H1 (cell line): ENCODE measurements around the gene PRKCH. TPM values are rescaled to one million over a fixed set of nuclear protein-coding genes. Genes with fewer than 3 reads are reported as not detected.

Experiments used
- CTCF ChIA-PET: fragments of 300-600 bp; sonication (Branson Sonifier 250); formaldehyde crosslinking; loops from one replicate; lab custom pipeline; 2021; ENCODE audit not compliant: partially characterized antibody; lab: Charles Lee
- POLR2A ChIA-PET: fragments of 300-600 bp; sonication (Branson Sonifier 250); formaldehyde crosslinking; loops from one replicate; lab custom pipeline; 2021; ENCODE audit warnings: inconsistent platforms; ENCODE audit not compliant: partially characterized antibody; lab: Charles Lee
- DNase-seq, 2 experiments: peaks; one replicate each; pipeline versions ENCODE4 v3.0.0 to v3.0.0-alpha.2; 2010 to 2022; ENCODE audit warnings: low spot score in 2 of 2, low read depth in 1 of 2, mixed read lengths in 1 of 2
- FAIRE-seq: peaks from 2 replicates; lab custom pipeline; 2011; peaks lifted over from hg19 to GRCh38; lab: Jason Lieb, UNC
- H2AFZ ChIP-seq: 2 replicates; pipeline ENCODE4 v1.8.1; 2012; ENCODE audit warnings: low read length, inconsistent platforms
- H2AK5ac ChIP-seq: 2 replicates; pipeline ENCODE4 v1.6.1; 2013; ENCODE audit warnings: low read depth, low read length
- H2BK120ac ChIP-seq: replicated peaks from 2 replicates; pipeline ENCODE3; 2013; ENCODE audit warnings: low read depth, low read length, inconsistent platforms
- H2BK12ac ChIP-seq: 2 replicates; pipeline ENCODE4 v1.6.1; 2013; ENCODE audit warnings: low read depth, low read length
- H2BK15ac ChIP-seq: 2 replicates; pipeline ENCODE4 v1.6.1; 2013; ENCODE audit warnings: low read length
- H2BK20ac ChIP-seq: 2 replicates; pipeline ENCODE4 v1.6.1; 2013; ENCODE audit warnings: low read length
- H2BK5ac ChIP-seq: 2 replicates; pipeline ENCODE4 v1.6.1; 2013; ENCODE audit warnings: low read depth, low read length
- H3K14ac ChIP-seq: 2 replicates; pipeline ENCODE4 v1.6.1; 2013; ENCODE audit warnings: inconsistent platforms; ENCODE audit not compliant: insufficient read length
- H3K18ac ChIP-seq: 2 replicates; pipeline ENCODE4 v1.6.1; 2013; ENCODE audit warnings: low read length; ENCODE audit errors: extremely low read depth
- H3K23ac ChIP-seq: 2 replicates; pipeline ENCODE4 v1.6.1; 2013; ENCODE audit warnings: inconsistent platforms; ENCODE audit not compliant: insufficient read length
- H3K23me2 ChIP-seq: 2 replicates; pipeline ENCODE4 v1.6.1; 2013; ENCODE audit warnings: low read depth, low read length
- H3K27ac ChIP-seq: 2 replicates; pipeline ENCODE4 v1.6.1; 2011; ENCODE audit warnings: low read depth, low read length, inconsistent platforms
- H3K27me3 ChIP-seq, 4 experiments: replicated peaks in 1 of 4; 1 replicate in 1 of 4; 2 replicates in 3 of 4; pipeline versions ENCODE4 v1.6.1 to v1.8.1; 2011 to 2013; ENCODE audit warnings: low read length in 3 of 4, mild to moderate bottlenecking in 3 of 4, inconsistent platforms in 2 of 4, mixed read lengths in 2 of 4, moderate library complexity in 1 of 4; ENCODE audit not compliant: control insufficient read depth in 3 of 4, insufficient read depth in 3 of 4; ENCODE audit errors: extremely low read depth in 1 of 4
- H3K36me3 ChIP-seq, 4 experiments: 2 replicates each; pipeline versions ENCODE4 v1.6.1 to v1.8.1; 2011 to 2013; ENCODE audit warnings: mild to moderate bottlenecking in 4 of 4, low read length in 3 of 4, moderate library complexity in 2 of 4, control low read depth in 1 of 4, inconsistent platforms in 1 of 4; ENCODE audit not compliant: insufficient read depth in 4 of 4, control insufficient read depth in 2 of 4
- H3K4ac ChIP-seq: replicated peaks from 2 replicates; pipeline ENCODE3; 2013; ENCODE audit warnings: low read length, low read depth, mixed read lengths, inconsistent platforms; ENCODE audit not compliant: insufficient read length
- H3K4me1 ChIP-seq, 4 experiments: replicated peaks in 1 of 4; 1 replicate in 1 of 4; 2 replicates in 3 of 4; pipeline versions ENCODE4 v1.6.1 to v1.8.1; 2011 to 2013; ENCODE audit warnings: low read length in 3 of 4, inconsistent platforms in 2 of 4, mixed read lengths in 1 of 4; ENCODE audit not compliant: insufficient read depth in 4 of 4, control insufficient read depth in 3 of 4
- H3K4me2 ChIP-seq, 2 experiments: 2 replicates each; pipeline versions ENCODE4 v1.6.1 to v1.8.1; 2011 to 2013; ENCODE audit warnings: low read depth in 2 of 2, low read length in 2 of 2, control low read depth in 1 of 2, inconsistent platforms in 1 of 2, mild to moderate bottlenecking in 1 of 2; ENCODE audit not compliant: insufficient read depth in 1 of 2
- H3K4me3 ChIP-seq, 4 experiments: fragments of 200-600, 300-600 bp in 1 of 4; sonication (generic), shearing (Covaris generic), sonication (Bioruptor Twin) in 1 of 4; 2 replicates each; pipeline versions ENCODE4 v1.5.1 to v1.8.1; 2011 to 2016; ENCODE audit warnings: low read length in 4 of 4, low read depth in 3 of 4, control low read depth in 2 of 4, inconsistent platforms in 2 of 4, mild to moderate bottlenecking in 2 of 4, mixed read lengths in 1 of 4, moderate library complexity in 1 of 4; ENCODE audit not compliant: insufficient read depth in 2 of 4; ENCODE audit errors: extremely low read depth in 1 of 4
- H3K56ac ChIP-seq: replicated peaks from 2 replicates; pipeline ENCODE3; 2013; ENCODE audit warnings: low read depth, mild to moderate bottlenecking, mixed read lengths, low read length, inconsistent platforms; ENCODE audit not compliant: insufficient read length
- H3K79me1 ChIP-seq: 2 replicates; pipeline ENCODE4 v1.6.1; 2013; ENCODE audit warnings: low read depth, low read length, control low read depth
- H3K79me2 ChIP-seq, 2 experiments: 2 replicates each; pipeline versions ENCODE4 v1.6.1 to v1.8.1; 2012 to 2013; ENCODE audit warnings: low read length in 2 of 2, mild to moderate bottlenecking in 2 of 2, inconsistent platforms in 1 of 2; ENCODE audit not compliant: insufficient read depth in 2 of 2, control insufficient read depth in 1 of 2
- H3K9ac ChIP-seq, 4 experiments: replicated peaks in 1 of 4; 1 replicate in 1 of 4; 2 replicates in 3 of 4; pipeline versions ENCODE4 v1.6.1 to v1.8.1; 2011 to 2013; ENCODE audit warnings: low read depth in 3 of 4, low read length in 3 of 4, control low read depth in 2 of 4, mild to moderate bottlenecking in 2 of 4, moderate library complexity in 2 of 4, inconsistent platforms in 1 of 4; ENCODE audit errors: extremely low read depth in 1 of 4
- H3K9me3 ChIP-seq, 2 experiments: 2 replicates each; pipeline versions ENCODE4 v1.6.1 to v1.8.1; 2012 to 2013; ENCODE audit warnings: mild to moderate bottlenecking in 2 of 2, moderate library complexity in 2 of 2, control low read depth in 1 of 2, inconsistent platforms in 1 of 2, low read depth in 1 of 2, low read length in 1 of 2, mixed read lengths in 1 of 2; ENCODE audit not compliant: insufficient read depth in 2 of 2
- H4K20me1 ChIP-seq, 2 experiments: replicated peaks in 1 of 2; 2 replicates each; pipeline versions ENCODE3 to v1.8.1; 2011 to 2013; ENCODE audit warnings: inconsistent platforms in 2 of 2, low read length in 2 of 2, mild to moderate bottlenecking in 1 of 2; ENCODE audit not compliant: insufficient read depth in 2 of 2, control insufficient read depth in 1 of 2
- H4K5ac ChIP-seq: 2 replicates; pipeline ENCODE4 v1.6.1; 2013; ENCODE audit warnings: low read length, low read depth, mixed read lengths, inconsistent platforms; ENCODE audit not compliant: insufficient read length
- H4K8ac ChIP-seq: 2 replicates; pipeline ENCODE4 v1.8.0; 2013; ENCODE audit warnings: mild to moderate bottlenecking, moderate library complexity, low read length, inconsistent platforms; ENCODE audit not compliant: insufficient read depth; ENCODE audit errors: extremely low read depth
- H4K91ac ChIP-seq: replicated peaks from 2 replicates; pipeline ENCODE3; 2013; ENCODE audit warnings: low read length, mixed read lengths, inconsistent platforms; ENCODE audit not compliant: insufficient read length
- POU5F1 ChIP-seq: IDR thresholded peaks from 2 replicates; pipeline ENCODE4 v1.6.1; 2011; ENCODE audit warnings: low read depth, mild to moderate bottlenecking, low read length, moderate library complexity
- SAP30 ChIP-seq: fragments of 300-600 bp; sonication (generic); IDR thresholded peaks from 2 replicates; pipeline ENCODE4 v1.7.1; 2012; ENCODE audit warnings: low read length, moderate library complexity, mild to moderate bottlenecking, inconsistent platforms; ENCODE audit not compliant: insufficient read depth, insufficient replicate concordance
- WGBS, 2 experiments: shearing (Covaris generic) in 1 of 2; methylation state at CpG; one replicate each; pipeline versions ENCODE4 v1.1.6 to v1.1.7; 2013 to 2015; ENCODE audit warnings: low lambda C conversion rate in 2 of 2, mixed read lengths in 2 of 2, inconsistent platforms in 1 of 2, low coverage in 1 of 2, missing lambda C conversion rate in 1 of 2; ENCODE audit not compliant: insufficient replicate concordance in 2 of 2, insufficient coverage in 1 of 2, insufficient read length in 1 of 2; ENCODE audit errors: extremely low coverage in 1 of 2, missing lambda C conversion rate in 1 of 2; 5-methylcytosine and 5-hydroxymethylcytosine counted together
- polyA plus RNA-seq, 7 experiments: library from polyadenylated mRNA; depleted of rRNA in 3 of 7; stranded (reverse) in 5 of 7; unstranded in 2 of 7; fragments of >200 nt in 5 of 7; fragments of 200-250 nt in 2 of 7; gene quantifications; 1 replicate in 5 of 7; 2 replicates in 1 of 7; 4 replicates in 1 of 7; pipeline versions ENCODE4 v1.2.1 to v1.2.3, GENCODE V29; 2011 to 2013; ENCODE audit warnings: missing spikeins in 2 of 7, mixed read lengths in 2 of 7
- total RNA-seq: library from RNA; stranded (reverse); fragmentation: NEBNext Ultra II Directional; extraction: Animal tissue kit (Norgen Biotek cat#: 25700); gene quantifications from 2 replicates; pipeline ENCODE4 v1.2.1, GENCODE V29; 2021

Gene PRKCH
- total and polyA plus RNA-seq, 2 of the 8 experiments (the other 6 are each of a cell fraction or from before 2014, with no cell fraction given) = 6.4 to 7.0 TPM

- Histone ChIP-seq H3K79me1 (no peaks in the 10 kb centered on the region), H2BK12ac (no peak overlapping the region), H2AFZ (no peak overlapping the region), H3K18ac (no peak overlapping the region), H2BK15ac (peak overlapping the region; percentile 37; the same call in 1 of the 2 replicates), H2AK5ac (no peak overlapping the region), H3K14ac (no peak overlapping the region), H4K5ac (no peak overlapping the region), H2BK120ac (no peak overlapping the region), H3K56ac (no peak overlapping the region)
- CTCF ChIA-PET = interaction anchor here (0.6 to 1.3 kb wide), 5 partner anchors 9 to 37 kb away, joined by 3 to 4 read pairs (median 4); no protein-coding TSS in a partner anchor
- FAIRE-seq = no peak
- POLR2A ChIA-PET = interaction anchor here (1.0 kb wide), 1 partner anchor 14 kb away, joined by 3 read pairs; no protein-coding TSS in a partner anchor
- peak in 1 of 2 experiments; percentile 31 for DNase-seq
- TF ChIP-seq SAP30 (no peak), POU5F1 (no peak)
- TF ChIP-seq, all 59 proteins: peak for 0
- no peak overlapping the region for H3K4me2 ChIP-seq
- H3K79me2 ChIP-seq = no peaks in the 10 kb centered on the region; a peak in 1 of 4 replicates
- WGBS, 2 experiments = 85% methylated on average over 4 of the region's 4 CpGs; no CpG with 5 or more reads in 1 of the 2 experiments
- no peak overlapping the region for H2BK5ac ChIP-seq
- no peak overlapping the region for H2BK20ac ChIP-seq
- no peak overlapping the region for H3K4me3 ChIP-seq
- H4K8ac ChIP-seq = no peak overlapping the region
- H3K27ac ChIP-seq = no peak overlapping the region
- no peaks in the 10 kb centered on the region for H3K36me3 ChIP-seq
- peaks cover 0 to 2% (median 2%) of the 10 kb centered on the region in 4 experiments; a peak in 1 of 7 replicates for H3K4me1 ChIP-seq
- no peak overlapping the region for H3K23ac ChIP-seq
- no peaks in the 10 kb centered on the region for H3K27me3 ChIP-seq
- H3K4ac ChIP-seq = no peak overlapping the region
- H3K23me2 ChIP-seq = no peaks in the 10 kb centered on the region
- no peak overlapping the region for H4K91ac ChIP-seq
- H3K9me3 ChIP-seq = no peaks in the 10 kb centered on the region
- H3K9ac ChIP-seq = no peak overlapping the region
- H4K20me1 ChIP-seq = no peaks in the 10 kb centered on the region
Observed at GRCh38 chr14:61420326-61420725, 98.9 kb downstream of the PRKCH start.
